Activated naive CD8-positive, alpha-beta T cell treated with anti-CD3 and anti-CD28 coated beads, Interleukin-2, amount 10 ng/mL, durations not matched to agents 7 days and 5 days (primary cell): Measurements from ENCODE around the gene ECE1. TPM values are rescaled to one million over a fixed set of nuclear protein-coding genes. Genes with fewer than 3 reads are reported as not detected.
A peak's percentile ranks its signal among the peaks of the same experiment; 100 is the strongest.
"Not testable (repeated sequence)": the region's sequence is repeated elsewhere in the genome, so short reads cannot be mapped to it uniquely, and the experiment has no call there.

Source experiments
- ATAC-seq: fragments of 150-1000 bp; cut with Tn5 transposase; one replicate; pipeline ENCODE4 v1.10.0; 2021; ENCODE audit warnings: low read depth, moderate library complexity
- POLR2A ChIA-PET: fragments of 350-600 bp; sonication (Branson Sonifier 250); formaldehyde crosslinking; loops from one replicate; lab custom pipeline; 2021; ENCODE audit warnings: antibody characterized with exemption; lab: Charles Lee
- DNase-seq: peaks from one replicate; pipeline ENCODE4 v3.0.0; 2021
- H3K27ac Mint-ChIP-seq: one replicate; pipeline ENCODE4 v1.8.0; 2022; ENCODE audit warnings: mild to moderate bottlenecking, mixed read lengths
- H3K27me3 Mint-ChIP-seq: one replicate; pipeline ENCODE4 v1.8.0; 2022; ENCODE audit warnings: mild to moderate bottlenecking, moderate library complexity, mixed read lengths
- H3K36me3 Mint-ChIP-seq: one replicate; pipeline ENCODE4 v1.8.0; 2021; ENCODE audit warnings: mild to moderate bottlenecking, mixed read lengths
- H3K4me1 Mint-ChIP-seq: one replicate; pipeline ENCODE4 v1.8.0; 2021; ENCODE audit warnings: mixed read lengths
- H3K4me3 Mint-ChIP-seq: one replicate; pipeline ENCODE4 v1.8.0; 2022; ENCODE audit warnings: mild to moderate bottlenecking, moderate library complexity, mixed read lengths
- H3K9me3 Mint-ChIP-seq: one replicate; pipeline ENCODE4 v1.8.0; 2021; ENCODE audit warnings: mixed read lengths
- total RNA-seq, 2 experiments: library from RNA; stranded (reverse); gene quantifications; one replicate each; pipeline ENCODE4 v1.2.3, GENCODE V29; 2021

Gene ECE1
- total RNA-seq, 2 experiments from 2014 or later: 83.2 to 85.5 TPM

DNA sequence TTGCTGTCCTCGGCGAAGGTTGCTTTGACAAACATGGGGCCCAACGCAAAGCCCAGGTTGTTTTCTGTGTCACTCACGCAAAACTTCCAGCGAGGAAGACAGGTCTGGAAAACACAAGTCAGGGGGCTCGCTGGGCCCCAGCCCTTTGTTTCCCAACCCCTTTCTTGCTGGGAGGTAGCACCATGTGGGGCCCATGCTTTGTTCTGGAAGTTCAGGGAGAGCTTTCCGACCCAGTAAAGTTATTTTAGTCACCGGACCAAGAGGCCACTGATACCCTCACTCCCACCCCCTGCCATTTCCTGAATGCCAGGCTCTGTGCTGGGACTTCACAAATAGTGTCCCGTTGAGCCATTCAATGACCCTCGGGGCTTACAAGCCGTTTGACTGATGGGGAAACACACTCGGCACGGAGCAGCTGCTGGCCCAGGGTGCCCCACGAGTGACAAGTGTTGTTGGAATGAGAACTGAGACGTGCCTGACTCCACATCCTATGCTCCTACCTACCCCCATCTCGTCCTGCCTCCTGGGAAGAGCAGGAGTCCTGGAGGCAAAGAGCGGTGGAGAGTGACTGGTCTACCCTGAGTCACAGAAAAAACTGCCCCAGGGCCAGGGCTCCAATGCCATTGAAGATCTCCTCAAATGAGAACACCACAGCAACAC lies 52.0 kb downstream of the ECE1 start:
- H3K27ac Mint-ChIP-seq: no peak overlapping the region
- H3K4me1 Mint-ChIP-seq: peaks cover 3% of the 10 kb centered on the region
- POLR2A ChIA-PET: no interaction called here
- H3K4me3 Mint-ChIP-seq: no peak overlapping the region
- no peaks in the 10 kb centered on the region for H3K9me3 Mint-ChIP-seq
- DNase-seq (no peak), ATAC-seq (no peak)
- H3K36me3 Mint-ChIP-seq: peaks cover 11% of the 10 kb centered on the region
- H3K27me3 Mint-ChIP-seq: no peaks in the 10 kb centered on the region

DNA sequence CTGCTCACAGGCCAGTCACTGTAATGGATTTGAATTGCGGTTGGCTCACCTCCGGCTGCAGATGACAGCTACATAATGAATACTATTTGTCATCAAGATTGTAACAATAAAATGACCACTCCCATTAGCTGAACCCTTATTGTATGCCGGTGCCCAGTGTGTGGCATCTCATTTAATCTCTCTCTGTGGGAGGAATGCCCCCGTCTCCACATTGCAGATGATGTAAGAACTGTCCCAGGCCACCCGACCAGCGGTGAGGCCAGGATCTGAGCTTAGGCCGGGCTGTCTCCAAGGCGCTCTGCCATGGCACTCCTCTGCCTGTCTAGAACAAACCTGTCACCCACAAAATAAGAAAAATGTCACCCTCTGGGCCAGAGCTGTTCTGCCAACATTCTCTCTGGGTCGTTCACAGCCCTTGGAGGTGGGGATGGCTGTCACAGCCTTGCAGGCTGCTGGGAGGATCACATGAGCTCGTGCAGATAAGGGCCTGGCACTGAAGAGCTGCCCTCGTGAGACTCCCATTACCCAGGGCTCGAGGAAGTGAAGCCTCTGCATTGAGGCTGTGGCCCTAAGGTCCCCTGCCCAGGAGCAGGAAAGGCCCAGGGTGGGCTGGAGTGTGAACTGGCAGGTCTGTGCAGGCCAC lies 52.7 kb downstream of the ECE1 start:
- H3K9me3 Mint-ChIP-seq: no peaks in the 10 kb centered on the region
- peaks cover 3% of the 10 kb centered on the region for H3K4me1 Mint-ChIP-seq
- no peaks in the 10 kb centered on the region for H3K27me3 Mint-ChIP-seq
- H3K27ac Mint-ChIP-seq: no peak overlapping the region
- POLR2A ChIA-PET: no interaction called here
- no peak for ATAC-seq
- no peak for DNase-seq
- H3K36me3 Mint-ChIP-seq: peaks cover 11% of the 10 kb centered on the region
- H3K4me3 Mint-ChIP-seq: no peak overlapping the region

DNA sequence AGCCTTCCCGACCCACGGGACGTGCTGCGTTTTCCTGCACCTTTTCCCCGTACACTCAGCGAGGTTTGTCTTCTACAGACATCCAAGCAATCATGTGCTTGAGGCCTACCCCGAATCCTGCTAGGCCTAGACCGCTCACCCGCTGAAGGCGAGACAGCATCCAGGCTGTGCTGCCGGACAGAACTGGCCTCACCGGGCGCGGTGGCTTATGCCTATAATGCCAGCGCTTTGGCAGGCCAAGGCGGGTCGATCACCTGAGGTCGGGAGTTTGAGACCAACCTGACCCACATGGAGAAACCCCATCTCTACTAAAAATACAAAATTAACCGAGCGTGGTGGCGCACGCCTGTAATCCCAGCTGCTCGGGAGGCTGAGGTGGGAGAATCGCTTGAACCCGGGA lies 54.1 kb downstream of the ECE1 start:
- Mint-ChIP-seq H3K36me3 (peaks cover 6% of the 10 kb centered on the region), H3K4me3 (no peak overlapping the region), H3K27me3 (no peaks in the 10 kb centered on the region), H3K4me1 (peaks cover 3% of the 10 kb centered on the region), H3K27ac (no peak overlapping the region), H3K9me3 (no peaks in the 10 kb centered on the region)
- no peak for ATAC-seq
- POLR2A ChIA-PET: no interaction called here
- DNase-seq: no peak

DNA sequence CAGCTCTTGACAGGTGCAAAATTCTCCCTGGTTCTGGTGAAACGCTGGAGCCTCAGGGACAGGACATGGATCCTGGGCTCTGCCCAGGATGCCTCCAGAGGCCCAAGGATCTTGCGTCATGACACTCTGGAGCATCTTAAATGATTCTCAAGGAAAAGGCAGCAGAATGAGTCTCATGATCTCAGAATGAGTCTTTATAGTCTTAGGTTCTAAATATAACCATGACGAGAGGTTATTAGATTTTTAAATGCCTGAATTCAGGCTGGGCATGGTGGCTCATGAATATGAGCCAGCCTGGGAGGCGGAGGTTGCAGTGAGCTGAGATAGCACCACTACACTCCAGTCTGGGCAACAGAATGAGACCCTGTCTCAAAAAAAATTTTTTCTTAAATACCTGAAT lies 55.5 kb downstream of the ECE1 start:
- Mint-ChIP-seq H3K4me1 (no peaks in the 10 kb centered on the region), H3K27me3 (no peaks in the 10 kb centered on the region), H3K27ac (no peak overlapping the region), H3K4me3 (no peak overlapping the region), H3K36me3 (peaks cover 6% of the 10 kb centered on the region), H3K9me3 (no peaks in the 10 kb centered on the region)
- ATAC-seq (no peak), DNase-seq (no peak)
- POLR2A ChIA-PET: no interaction called here

DNA sequence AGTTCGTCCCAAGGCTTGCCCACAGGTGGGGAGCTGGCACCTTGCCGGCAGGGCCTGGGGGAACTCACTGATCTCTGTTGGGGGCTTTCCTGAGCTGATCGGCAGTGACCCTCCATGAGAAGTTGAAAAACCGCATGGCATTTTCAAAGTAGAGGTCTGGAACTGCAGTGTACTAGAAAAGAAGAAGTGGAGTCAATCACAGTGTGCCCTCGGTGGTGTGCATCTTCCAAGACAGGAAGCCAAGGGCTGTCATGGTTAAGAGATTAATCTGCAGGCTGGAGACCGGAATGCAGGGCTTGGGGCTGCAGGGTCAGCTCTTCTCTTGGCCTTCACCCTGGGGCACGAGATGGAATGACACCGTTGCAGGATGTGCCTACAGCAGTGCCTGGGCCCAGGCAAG lies 56.8 kb downstream of the ECE1 start:
- no peak for ATAC-seq
- H3K27me3 Mint-ChIP-seq: no peaks in the 10 kb centered on the region
- H3K4me1 Mint-ChIP-seq: no peaks in the 10 kb centered on the region
- no peak overlapping the region for H3K27ac Mint-ChIP-seq
- POLR2A ChIA-PET: interaction anchor here (1.2 kb wide), 1 partner anchor 135 kb away, joined by 4 read pairs; no protein-coding TSS in a partner anchor
- peaks cover 6% of the 10 kb centered on the region for H3K36me3 Mint-ChIP-seq
- no peaks in the 10 kb centered on the region for H3K9me3 Mint-ChIP-seq
- no peak for DNase-seq
- no peak overlapping the region for H3K4me3 Mint-ChIP-seq

DNA sequence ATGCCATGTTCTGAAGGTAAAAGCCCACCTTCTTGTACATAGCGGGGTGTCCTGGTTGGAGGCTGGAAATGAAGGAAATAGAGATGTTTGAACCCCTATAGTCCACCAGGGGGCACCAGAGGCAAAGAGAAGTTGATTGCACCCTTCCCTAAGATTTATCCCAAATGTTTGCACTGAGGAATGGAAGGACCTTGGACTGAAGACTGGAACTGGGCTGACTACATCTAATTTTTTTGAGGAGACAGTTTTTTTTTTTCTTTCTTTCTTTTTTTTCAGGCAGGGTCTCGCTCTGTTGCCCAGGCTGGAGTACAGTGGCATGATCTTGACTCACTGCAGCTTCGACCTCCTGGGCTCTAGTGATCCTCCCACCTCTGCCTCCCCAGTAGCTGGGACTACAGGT lies 58.2 kb downstream of the ECE1 start:
- Mint-ChIP-seq H3K36me3 (peaks cover 5% of the 10 kb centered on the region), H3K27me3 (no peaks in the 10 kb centered on the region), H3K4me3 (no peak overlapping the region), H3K9me3 (no peaks in the 10 kb centered on the region), H3K4me1 (no peaks in the 10 kb centered on the region), H3K27ac (no peak overlapping the region)
- DNase-seq (no peak), ATAC-seq (peak; percentile 43)
- POLR2A ChIA-PET: interaction anchor here (0.6 to 1.1 kb wide), 2 partner anchors 136 to 138 kb away, joined by 3 to 5 read pairs; no protein-coding TSS in a partner anchor

DNA sequence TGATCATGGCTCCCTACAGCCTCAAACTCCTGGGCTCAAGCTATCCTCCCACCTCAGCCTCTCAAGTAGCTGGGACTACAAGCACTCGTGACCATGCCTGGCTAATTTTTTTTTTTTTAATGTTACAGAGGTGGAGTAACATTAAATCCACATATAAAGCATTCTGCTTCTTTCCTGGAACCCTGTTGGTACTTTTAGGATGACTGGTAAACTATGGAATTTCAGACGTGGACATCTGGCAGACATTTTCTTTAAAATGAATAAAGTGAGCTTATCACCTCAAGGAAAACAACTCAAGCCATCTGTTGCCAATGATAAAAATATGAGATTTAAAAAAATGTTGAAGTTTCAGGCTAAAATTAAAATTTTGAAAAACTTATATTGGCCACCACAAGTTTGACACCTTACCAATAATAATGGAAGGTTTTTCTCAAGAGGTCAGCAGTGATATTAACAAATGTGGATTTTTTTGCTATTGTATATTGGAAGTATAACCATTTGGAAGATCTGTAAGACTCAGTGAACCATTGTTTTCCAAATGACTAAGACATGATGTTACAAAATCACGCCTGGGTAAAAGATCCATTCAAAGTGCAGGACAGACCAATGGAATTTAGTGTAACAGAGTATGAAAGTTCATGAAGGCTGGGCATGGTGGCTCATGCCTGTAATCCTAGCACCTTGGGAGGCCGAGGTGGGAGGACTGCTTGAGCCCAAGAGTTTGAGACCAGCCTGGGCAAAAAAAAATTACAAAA lies 60.8 kb downstream of the ECE1 start:
- no peaks in the 10 kb centered on the region for H3K27me3 Mint-ChIP-seq
- POLR2A ChIA-PET: no interaction called here
- no peak for ATAC-seq
- no peaks in the 10 kb centered on the region for H3K4me1 Mint-ChIP-seq
- no peaks in the 10 kb centered on the region for H3K9me3 Mint-ChIP-seq
- no peak overlapping the region for H3K4me3 Mint-ChIP-seq
- H3K27ac Mint-ChIP-seq: peak overlapping the region; percentile 51
- peaks cover 11% of the 10 kb centered on the region for H3K36me3 Mint-ChIP-seq
- DNase-seq: no peak

DNA sequence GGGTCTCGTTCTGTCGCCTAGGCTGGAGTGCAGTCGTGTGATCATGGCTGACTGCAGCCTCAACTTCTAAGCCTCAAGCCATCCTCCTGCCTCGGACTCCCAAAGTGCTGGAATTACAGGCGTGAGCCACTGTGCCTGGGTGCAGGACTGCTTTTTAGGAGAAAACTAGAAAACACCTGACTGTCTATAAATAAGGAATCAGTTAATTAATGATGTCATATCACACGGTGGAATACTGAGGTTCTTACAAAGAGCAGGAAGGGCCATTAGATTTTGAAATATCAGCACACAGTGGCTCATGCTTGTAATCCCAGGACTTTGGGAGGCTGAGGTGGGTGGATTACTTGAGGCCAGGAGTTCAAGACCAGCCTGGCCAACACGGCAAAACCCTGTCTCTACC lies 62.0 kb downstream of the ECE1 start:
- DNase-seq, ATAC-seq: not testable (repeated sequence)
- peaks cover 15% of the 10 kb centered on the region for H3K36me3 Mint-ChIP-seq

DNA sequence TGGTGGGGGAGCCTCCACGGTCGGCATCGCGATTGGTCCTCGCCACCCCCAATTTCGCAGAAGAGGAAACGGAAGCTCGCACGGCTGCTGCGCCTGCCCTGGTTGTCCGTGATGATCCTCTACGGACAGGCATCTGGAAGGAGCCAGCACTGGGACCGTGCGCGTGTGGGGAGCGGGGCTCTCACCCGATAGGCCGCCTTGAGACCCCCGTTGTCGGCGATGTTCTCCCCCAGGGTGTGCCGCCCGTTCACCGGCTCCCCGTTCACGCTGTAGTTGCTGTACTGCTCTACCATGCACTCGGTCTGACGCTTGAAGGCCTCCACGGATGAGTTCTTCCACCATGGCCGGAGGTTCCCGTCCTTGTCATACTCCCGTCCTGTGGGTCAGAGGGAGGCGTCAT lies 65.2 kb downstream of the ECE1 start:
- H3K4me1 Mint-ChIP-seq: no peaks in the 10 kb centered on the region
- peaks cover 23% of the 10 kb centered on the region for H3K36me3 Mint-ChIP-seq
- H3K27ac Mint-ChIP-seq: no peak overlapping the region
- no peaks in the 10 kb centered on the region for H3K27me3 Mint-ChIP-seq
- POLR2A ChIA-PET: no interaction called here
- H3K4me3 Mint-ChIP-seq: no peak overlapping the region
- H3K9me3 Mint-ChIP-seq: no peaks in the 10 kb centered on the region
- ATAC-seq (no peak), DNase-seq (no peak)

More for the DNA sequence above, 62.0 kb downstream of the ECE1 start:
- H3K27me3 Mint-ChIP-seq, H3K4me3 Mint-ChIP-seq, POLR2A ChIA-PET, H3K27ac Mint-ChIP-seq, H3K4me1 Mint-ChIP-seq, H3K9me3 Mint-ChIP-seq: not testable (repeated sequence)

DNA sequence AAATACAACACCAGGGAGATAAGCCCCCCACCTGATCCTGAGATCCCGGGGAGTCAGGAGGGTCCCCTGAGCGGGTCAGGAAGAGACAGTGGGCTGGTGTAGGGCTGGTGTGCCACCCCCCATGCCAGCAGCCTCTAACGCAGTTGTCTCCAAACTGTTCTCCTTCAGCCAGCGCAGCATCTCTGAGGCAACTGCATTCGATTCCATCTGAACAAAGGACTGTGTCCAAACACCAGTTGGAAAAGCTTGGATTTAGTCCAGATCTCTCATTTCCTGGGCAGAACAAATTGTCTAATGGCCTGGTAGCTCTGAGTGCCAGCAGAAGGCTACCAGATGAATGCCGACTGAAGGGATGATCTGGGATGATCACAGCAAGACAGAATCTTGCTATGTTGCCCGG lies 69.4 kb downstream of the ECE1 start:
- H3K4me3 Mint-ChIP-seq: no peak overlapping the region
- H3K27me3 Mint-ChIP-seq: no peaks in the 10 kb centered on the region
- ATAC-seq (no peak), DNase-seq (no peak)
- POLR2A ChIA-PET: no interaction called here
- no peaks in the 10 kb centered on the region for H3K4me1 Mint-ChIP-seq
- H3K9me3 Mint-ChIP-seq: no peaks in the 10 kb centered on the region
- H3K27ac Mint-ChIP-seq: no peak overlapping the region
- H3K36me3 Mint-ChIP-seq: peaks cover 19% of the 10 kb centered on the region

DNA sequence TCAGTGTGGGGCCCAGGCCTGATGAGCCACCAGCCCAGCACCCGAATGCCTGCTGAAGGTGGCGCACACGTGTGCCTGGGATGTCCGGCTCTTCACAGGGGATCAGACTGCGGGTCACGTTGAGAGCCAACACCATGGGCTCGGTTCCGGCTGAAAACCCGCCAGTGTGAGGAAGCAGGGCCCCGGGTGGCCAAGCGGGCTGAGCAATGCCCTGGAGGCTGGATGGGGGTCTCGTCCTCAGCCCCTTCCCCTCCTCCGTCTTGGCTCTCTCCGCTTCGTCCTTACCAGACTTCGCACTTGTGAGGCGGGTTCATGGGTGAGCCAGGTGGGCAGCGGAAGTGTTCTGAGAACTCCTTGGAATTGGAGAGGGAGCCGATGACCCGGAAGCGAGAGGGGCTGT lies 70.6 kb downstream of the ECE1 start:
- POLR2A ChIA-PET: no interaction called here
- Mint-ChIP-seq H3K4me3 (no peak overlapping the region), H3K36me3 (peaks cover 14% of the 10 kb centered on the region), H3K27me3 (no peaks in the 10 kb centered on the region), H3K4me1 (no peaks in the 10 kb centered on the region), H3K9me3 (no peaks in the 10 kb centered on the region), H3K27ac (no peak overlapping the region)
- ATAC-seq (no peak), DNase-seq (no peak)

DNA sequence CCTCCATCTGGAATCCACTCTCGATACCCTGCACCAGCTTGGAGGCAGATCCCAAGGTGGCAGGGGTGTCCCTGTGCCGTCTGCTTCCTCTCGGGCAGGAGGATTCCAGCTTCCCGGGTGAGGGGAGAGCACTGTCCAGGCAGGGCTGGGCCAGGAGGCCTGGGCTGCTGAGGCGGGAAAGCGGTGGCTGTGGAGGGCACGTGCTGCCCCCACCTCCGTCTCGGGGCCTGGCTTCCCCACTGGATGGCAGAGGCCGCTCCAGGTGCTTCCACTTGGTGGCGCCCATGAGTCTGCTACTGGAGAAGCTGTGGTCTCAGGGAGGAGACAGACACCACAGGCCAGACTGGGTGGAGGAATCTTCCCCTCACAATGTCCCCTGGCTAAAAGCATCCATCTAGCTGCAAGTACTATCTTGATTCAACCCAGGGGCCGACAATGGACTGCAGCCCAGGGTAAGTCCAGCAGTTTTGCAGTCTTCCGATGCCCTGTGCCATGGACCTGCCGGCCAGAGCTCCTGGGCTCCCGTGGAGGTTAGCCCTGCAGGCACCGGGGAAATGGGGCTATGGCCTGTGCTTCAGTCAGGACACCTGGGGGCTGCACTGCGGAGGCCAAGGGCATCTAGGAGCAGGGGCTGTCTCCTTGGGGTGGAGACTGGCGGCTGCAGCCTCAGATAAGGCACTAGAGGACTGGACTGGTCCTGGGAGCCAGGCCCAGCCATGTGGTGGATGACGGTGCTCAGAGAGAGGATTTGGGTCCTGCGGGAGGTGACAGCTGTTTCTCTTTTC lies 72.3 kb downstream of the ECE1 start:
- H3K9me3 Mint-ChIP-seq: no peaks in the 10 kb centered on the region
- H3K4me3 Mint-ChIP-seq: no peak overlapping the region
- H3K27ac Mint-ChIP-seq: no peak overlapping the region
- POLR2A ChIA-PET: no interaction called here
- peaks cover 7% of the 10 kb centered on the region for H3K36me3 Mint-ChIP-seq
- DNase-seq (peak; percentile 65), ATAC-seq (peak; percentile 16)
- no peaks in the 10 kb centered on the region for H3K27me3 Mint-ChIP-seq
- no peaks in the 10 kb centered on the region for H3K4me1 Mint-ChIP-seq
